HepG2 (cell line): ENCODE data around the gene SEMA3B. TPM values are rescaled to one million over a fixed set of nuclear protein-coding genes. Genes with fewer than 3 reads are reported as not detected.
A peak's percentile ranks its signal among the peaks of the same experiment; 100 is the strongest.

Experiments used
- BORCS8-MEF2B ChIP-seq: sonication (generic); formaldehyde crosslinking; IDR thresholded peaks from 2 replicates; pipeline ENCODE4 v1.8.0; 2022; ENCODE audit warnings: mild to moderate bottlenecking, missing genetic modification reagents
- CREB1 ChIP-seq, 2 experiments: fragments of 450-650 bp in 1 of 2; IDR thresholded peaks; 2 replicates each; pipeline ENCODE4 v1.6.1; 2016 to 2017; ENCODE audit warnings: control low read depth in 1 of 2, mild to moderate bottlenecking in 1 of 2, missing compliant biosample characterization in 1 of 2, missing genetic modification characterization in 1 of 2
- GATAD2A ChIP-seq: IDR thresholded peaks from 2 replicates; pipeline ENCODE4 v1.6.1; 2016
- HDAC2 ChIP-seq: sonication (generic); formaldehyde crosslinking; IDR thresholded peaks from 2 replicates; pipeline ENCODE4 v1.4.0; 2020; ENCODE audit warnings: missing genetic modification reagents
- MIER3 ChIP-seq: IDR thresholded peaks from 2 replicates; pipeline ENCODE4 v1.6.1; 2016; ENCODE audit warnings: missing compliant biosample characterization, borderline replicate concordance
- MXI1 ChIP-seq: IDR thresholded peaks from 3 replicates; pipeline ENCODE4 v1.6.1; 2012; ENCODE audit warnings: low read depth, low read length, inconsistent platforms, borderline replicate concordance
- PRDM10 ChIP-seq: sonication (generic); formaldehyde crosslinking; IDR thresholded peaks from 2 replicates; pipeline ENCODE4 v1.4.0; 2020; ENCODE audit warnings: low read depth, missing genetic modification reagents
- RAD51 ChIP-seq: fragments of 450-650 bp; IDR thresholded peaks from 2 replicates; pipeline ENCODE4 v1.6.1; 2016; ENCODE audit warnings: borderline replicate concordance
- RCOR2 ChIP-seq: IDR thresholded peaks from 2 replicates; pipeline ENCODE4 v1.6.1; 2016; ENCODE audit warnings: missing biosample characterization, missing genetic modification reagents
- RFXAP ChIP-seq: sonication (generic); formaldehyde crosslinking; IDR thresholded peaks from 2 replicates; pipeline ENCODE4 v1.4.0; 2020; ENCODE audit warnings: missing genetic modification reagents, borderline replicate concordance
- SAP130 ChIP-seq: IDR thresholded peaks from 2 replicates; pipeline ENCODE4 v1.6.1; 2016; ENCODE audit warnings: low read depth
- SMARCC2 ChIP-seq: fragments of 450-650 bp; IDR thresholded peaks from 2 replicates; pipeline ENCODE4 v1.6.1; 2017; ENCODE audit warnings: antibody characterized with exemption, mild to moderate bottlenecking
- TEAD3 ChIP-seq: optimal IDR thresholded peaks from 2 replicates; pipeline ENCODE3; 2016; ENCODE audit warnings: borderline replicate concordance
- YEATS2 ChIP-seq: sonication (generic); formaldehyde crosslinking; IDR thresholded peaks from 2 replicates; pipeline ENCODE4 v1.4.0; 2020; ENCODE audit warnings: missing genetic modification reagents, borderline replicate concordance
- ZNF264 ChIP-seq: sonication (generic); formaldehyde crosslinking; IDR thresholded peaks from 2 replicates; pipeline ENCODE4 v1.4.0; 2020; ENCODE audit warnings: missing genetic modification reagents
- ZNF34 ChIP-seq: sonication (generic); formaldehyde crosslinking; IDR thresholded peaks from 2 replicates; pipeline ENCODE4 v1.4.0; 2020; ENCODE audit warnings: mild to moderate bottlenecking, missing genetic modification reagents, borderline replicate concordance
- ZNF781 ChIP-seq: sonication (generic); formaldehyde crosslinking; IDR thresholded peaks from 2 replicates; pipeline ENCODE4 v1.5.1; 2020; ENCODE audit warnings: borderline replicate concordance, mild to moderate bottlenecking, missing genetic modification reagents; ENCODE audit errors: not compliant biosample characterization
- ZNF782 ChIP-seq: sonication (generic); formaldehyde crosslinking; IDR thresholded peaks from 2 replicates; pipeline ENCODE4 v1.4.0; 2020; ENCODE audit warnings: missing genetic modification reagents, mild to moderate bottlenecking, borderline replicate concordance
- ZSCAN22 ChIP-seq: sonication (generic); formaldehyde crosslinking; IDR thresholded peaks from 2 replicates; pipeline ENCODE4 v1.4.0; 2020; ENCODE audit warnings: mild to moderate bottlenecking, missing genetic modification reagents
- polyA plus RNA-seq, 8 experiments: library from polyadenylated mRNA; depleted of rRNA in 3 of 8; stranded (reverse) in 7 of 8; unstranded in 1 of 8; fragments of >200 nt; fragmentation: Illumina TruSeq in 4 of 8; extraction: Trizol in 4 of 8; gene quantifications; 2 replicates each; pipeline versions ENCODE4 v1.2.1 to v1.2.3, GENCODE V29; 2011 to 2016; ENCODE audit warnings: low read depth in 4 of 8, missing spikeins in 1 of 8, mixed read lengths in 1 of 8; ENCODE audit not compliant: insufficient read depth in 1 of 8
- total RNA-seq, 5 experiments: library from RNA; depleted of rRNA; stranded (reverse); fragments of >200 nt; fragmentation: Illumina TruSeq; extraction: Trizol; gene quantifications; 2 replicates each; pipeline ENCODE4 v1.2.3, GENCODE V29; 2016; ENCODE audit warnings: low read depth in 1 of 5
- TF ChIP-seq, protein P1 (sequence below): sonication (generic); formaldehyde crosslinking; IDR thresholded peaks from 2 replicates; pipeline ENCODE4 v1.4.0; 2020; ENCODE audit warnings: missing genetic modification reagents
- TF ChIP-seq, protein P2 (sequence below): sonication (generic); formaldehyde crosslinking; IDR thresholded peaks from 2 replicates; pipeline ENCODE4 v1.4.0; 2020; ENCODE audit warnings: missing genetic modification reagents

Gene SEMA3B
- total and polyA plus RNA-seq, 2 of the 13 experiments (the other 11 are each of a cell fraction or from before 2014, with no cell fraction given): 93.2 to 158 TPM

- TF ChIP-seq PRDM10 (CRISPR knock-in tag): 0 out of 2 replicates have a peak, but pooled peaks have one; percentile 76
- TF ChIP-seq, protein P1, sequence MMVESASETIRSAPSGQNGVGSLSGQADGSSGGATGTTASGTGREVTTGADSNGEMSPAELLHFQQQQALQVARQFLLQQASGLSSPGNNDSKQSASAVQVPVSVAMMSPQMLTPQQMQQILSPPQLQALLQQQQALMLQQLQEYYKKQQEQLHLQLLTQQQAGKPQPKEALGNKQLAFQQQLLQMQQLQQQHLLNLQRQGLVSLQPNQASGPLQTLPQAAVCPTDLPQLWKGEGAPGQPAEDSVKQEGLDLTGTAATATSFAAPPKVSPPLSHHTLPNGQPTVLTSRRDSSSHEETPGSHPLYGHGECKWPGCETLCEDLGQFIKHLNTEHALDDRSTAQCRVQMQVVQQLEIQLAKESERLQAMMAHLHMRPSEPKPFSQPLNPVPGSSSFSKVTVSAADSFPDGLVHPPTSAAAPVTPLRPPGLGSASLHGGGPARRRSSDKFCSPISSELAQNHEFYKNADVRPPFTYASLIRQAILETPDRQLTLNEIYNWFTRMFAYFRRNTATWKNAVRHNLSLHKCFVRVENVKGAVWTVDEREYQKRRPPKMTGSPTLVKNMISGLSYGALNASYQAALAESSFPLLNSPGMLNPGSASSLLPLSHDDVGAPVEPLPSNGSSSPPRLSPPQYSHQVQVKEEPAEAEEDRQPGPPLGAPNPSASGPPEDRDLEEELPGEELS (CRISPR knock-in tag): 0 out of 2 replicates have a peak, but pooled peaks have one; percentile 35
- no peak for TF ChIP-seq BORCS8-MEF2B (CRISPR knock-in tag)
- 0 out of 2 replicates have a peak, but pooled peaks have one; percentile 44 for TF ChIP-seq GATAD2A (CRISPR knock-in tag)
- TF ChIP-seq ZSCAN22 (CRISPR knock-in tag): 0 out of 2 replicates have a peak, but pooled peaks have one; percentile 27
- TF ChIP-seq RCOR2 (CRISPR knock-in tag): 0 out of 2 replicates have a peak, but pooled peaks have one; percentile 32
- 0 out of 2 replicates have a peak, but pooled peaks have one; percentile 50 for TF ChIP-seq ZNF34 (CRISPR knock-in tag)
- TF ChIP-seq HDAC2: peak; percentile 48; the same call in 1 of the 2 replicates
- peak; percentile 54 for TF ChIP-seq TEAD3 (CRISPR knock-in tag)
- peak; percentile 69; the same call in 1 of the 2 replicates for TF ChIP-seq SAP130
- no peak for TF ChIP-seq RFXAP (CRISPR knock-in tag)
- peak; percentile 32 for TF ChIP-seq ZNF781
- TF ChIP-seq MXI1: peak; percentile 67; the same call in 1 of the 3 replicates
- 0 out of 2 replicates have a peak, but pooled peaks have one; percentile 19 for TF ChIP-seq YEATS2
- peak; percentile 62; the same call in 1 of the 2 replicates for TF ChIP-seq ZNF782
- no peak for TF ChIP-seq SMARCC2
- TF ChIP-seq ZNF264 (CRISPR knock-in tag): 0 out of 2 replicates have a peak, but pooled peaks have one; percentile 39
- TF ChIP-seq RAD51: no peak
- TF ChIP-seq, protein P2, sequence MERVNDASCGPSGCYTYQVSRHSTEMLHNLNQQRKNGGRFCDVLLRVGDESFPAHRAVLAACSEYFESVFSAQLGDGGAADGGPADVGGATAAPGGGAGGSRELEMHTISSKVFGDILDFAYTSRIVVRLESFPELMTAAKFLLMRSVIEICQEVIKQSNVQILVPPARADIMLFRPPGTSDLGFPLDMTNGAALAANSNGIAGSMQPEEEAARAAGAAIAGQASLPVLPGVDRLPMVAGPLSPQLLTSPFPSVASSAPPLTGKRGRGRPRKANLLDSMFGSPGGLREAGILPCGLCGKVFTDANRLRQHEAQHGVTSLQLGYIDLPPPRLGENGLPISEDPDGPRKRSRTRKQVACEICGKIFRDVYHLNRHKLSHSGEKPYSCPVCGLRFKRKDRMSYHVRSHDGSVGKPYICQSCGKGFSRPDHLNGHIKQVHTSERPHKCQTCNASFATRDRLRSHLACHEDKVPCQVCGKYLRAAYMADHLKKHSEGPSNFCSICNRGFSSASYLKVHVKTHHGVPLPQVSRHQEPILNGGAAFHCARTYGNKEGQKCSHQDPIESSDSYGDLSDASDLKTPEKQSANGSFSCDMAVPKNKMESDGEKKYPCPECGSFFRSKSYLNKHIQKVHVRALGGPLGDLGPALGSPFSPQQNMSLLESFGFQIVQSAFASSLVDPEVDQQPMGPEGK (CRISPR knock-in tag): peak; percentile 95
- TF ChIP-seq CREB1 (IDR thresholded peaks at IDR 0.05): no peak
- peak; percentile 50; the same call in 1 of the 2 replicates for TF ChIP-seq CREB1 (CRISPR knock-in tag; IDR thresholded peaks at IDR 0.05)
- peak; percentile 21; the same call in 1 of the 2 replicates for TF ChIP-seq MIER3 (CRISPR knock-in tag)
Measured at GRCh38 chr3:50324351-50325112, 55.6 kb downstream of the SEMA3B start (continued).
